Cardiac fibroblast (primary cell): ENCODE results near the gene MARCO.

Source experiments
- DNase-seq, 2 donors: peaks; one replicate each; pipeline versions ENCODE4 v3.0.0 to v3.0.0-alpha.2; 2010; ENCODE audit warnings: low read depth in 2 of 2
- H3K4me3 ChIP-seq, 2 donors: replicated peaks in 1 of 2; 1 replicate in 1 of 2; 2 replicates in 1 of 2; pipeline ENCODE4 v1.5.1; 2011; ENCODE audit warnings: low read depth in 2 of 2, low read length in 2 of 2, mild to moderate bottlenecking in 2 of 2, moderate library complexity in 1 of 2
- CTCF ChIP-seq: IDR thresholded peaks from one replicate; pipeline ENCODE4 v1.5.1; 2011; ENCODE audit warnings: low read depth, mild to moderate bottlenecking, low read length, inconsistent platforms

The MARCO gene

GRCh38 chr2:118906186-118906585 lies 35.8 kb upstream of the MARCO start:
- no peak for TF ChIP-seq CTCF

GRCh38 chr2:118907759-118908158 lies 34.2 kb upstream of the MARCO start:
- DNase-seq: no peak
- no peak overlapping the region for H3K4me3 ChIP-seq
- no peak for TF ChIP-seq CTCF

More at GRCh38 chr2:118906186-118906585, 35.8 kb upstream of the MARCO start:
- no peak overlapping the region for H3K4me3 ChIP-seq
- DNase-seq: no peak

GRCh38 chr2:118909191-118909590 lies 32.8 kb upstream of the MARCO start:
- DNase-seq: no peak
- no peak overlapping the region for H3K4me3 ChIP-seq
- TF ChIP-seq CTCF: no peak

GRCh38 chr2:118911166-118911856 lies 30.7 kb upstream of the MARCO start:
- no peak for DNase-seq
- TF ChIP-seq CTCF: no peak
- no peak overlapping the region for H3K4me3 ChIP-seq

GRCh38 chr2:118911936-118912335 lies 30.1 kb upstream of the MARCO start:
- no peak for TF ChIP-seq CTCF
- DNase-seq: no peak
- no peak overlapping the region for H3K4me3 ChIP-seq

GRCh38 chr2:118913131-118913802 lies 28.7 kb upstream of the MARCO start:
- no peak for TF ChIP-seq CTCF

More at GRCh38 chr2:118913131-118913802, 28.7 kb upstream of the MARCO start:
- no peak overlapping the region for H3K4me3 ChIP-seq
- DNase-seq: peak in 1 of 2 donors; percentile 2
